GM18517 (cell line): Measurements from ENCODE around the gene GSTO1.
"Not testable (repeated sequence)": the region's sequence is repeated elsewhere in the genome, so short reads cannot be mapped to it uniquely, and the experiment has no call there.

Experiments
- ATAC-seq: cut with Tn5 transposase; IDR thresholded peaks from one replicate; pipeline ENCODE4 v1.9.1; 2021; ENCODE audit warnings: mild to moderate bottlenecking, moderate library complexity; ENCODE audit not compliant: unreplicated experiment

The GSTO1 gene

DNA sequence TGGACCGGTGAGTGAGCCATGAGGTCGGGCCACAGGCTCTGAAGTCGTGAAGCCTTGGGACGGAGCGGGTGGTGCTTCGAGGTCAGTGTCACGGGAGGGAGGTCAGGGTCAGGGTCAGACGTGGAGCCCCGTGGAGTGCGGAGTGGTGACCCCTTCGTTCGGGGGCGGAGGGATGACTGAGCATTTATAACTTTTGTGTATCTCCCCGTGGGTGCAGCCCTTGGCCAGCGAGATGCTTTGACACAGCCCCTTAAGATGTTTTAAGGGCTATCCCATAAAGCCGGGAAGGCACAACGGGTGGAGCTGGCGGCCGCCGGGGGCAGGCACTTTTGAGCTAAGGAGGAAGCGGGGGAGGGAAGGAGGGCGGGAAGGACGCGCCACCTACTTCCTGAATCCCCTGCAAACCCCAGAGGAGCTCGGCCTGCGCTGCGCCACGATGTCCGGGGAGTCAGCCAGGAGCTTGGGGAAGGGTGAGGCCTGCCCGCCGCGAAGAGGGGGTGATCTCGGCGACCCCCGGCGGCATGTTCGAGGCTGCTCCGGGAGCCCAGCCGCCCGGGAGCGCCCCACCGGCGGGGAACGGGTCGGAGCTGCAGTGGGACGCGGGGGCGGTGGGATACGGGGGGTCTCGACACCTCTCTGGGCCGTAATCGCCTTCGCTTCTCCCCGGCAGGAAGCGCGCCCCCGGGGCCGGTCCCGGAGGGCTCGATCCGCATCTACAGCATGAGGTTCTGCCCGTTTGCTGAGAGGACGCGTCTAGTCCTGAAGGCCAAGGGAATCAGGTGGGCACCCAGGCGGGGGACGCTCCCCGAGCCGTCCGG, at the start of gene GSTO1:
GSTO1 (plus strand) TSS at position 400 of the 818 bp plus-strand sequence; CDS start at position 437, 37 bp downstream.
- no peak for ATAC-seq

DNA sequence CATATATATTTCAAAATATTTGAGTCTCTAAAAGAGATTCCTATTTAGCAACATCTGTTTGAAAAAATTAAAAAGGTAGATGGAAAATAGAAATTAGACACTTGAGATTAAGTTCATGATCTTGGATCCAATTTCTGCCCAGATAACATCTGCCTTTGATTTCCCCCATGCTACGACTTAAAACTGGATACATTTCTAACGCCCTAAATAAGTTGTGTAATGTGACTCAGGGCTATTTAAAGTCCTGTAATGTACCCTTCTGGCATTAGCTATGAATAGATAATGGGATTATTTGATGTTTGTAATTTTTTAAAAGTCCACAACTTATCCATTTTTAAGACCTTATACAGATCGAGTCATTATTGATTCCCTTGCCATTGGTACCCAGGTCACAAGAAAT, 46.0 kb upstream of the GSTO1 start:
- no peak for ATAC-seq

GRCh38 chr10:104209575-104210198, 45.0 kb upstream of the GSTO1 start:
- no peak for ATAC-seq

DNA sequence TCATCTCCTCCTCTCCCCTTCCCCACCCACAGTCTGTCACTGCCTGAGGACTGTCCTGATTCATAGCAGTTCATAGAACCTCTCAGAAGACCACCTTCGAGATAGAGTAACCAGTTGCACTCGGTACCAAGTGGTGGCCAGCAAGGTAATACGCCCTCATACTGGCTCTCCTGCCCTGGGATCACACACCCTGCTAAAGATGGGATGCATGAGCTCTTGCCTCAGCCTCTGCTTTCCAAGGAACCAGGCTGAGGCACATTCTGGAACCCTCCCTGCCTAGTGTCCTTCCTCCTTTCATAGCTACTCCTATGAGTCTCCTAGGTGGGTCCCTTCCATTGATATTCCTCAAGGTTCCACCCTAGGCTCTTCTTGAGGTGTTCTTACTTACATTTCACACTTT, 38.1 kb upstream of the GSTO1 start:
- no peak for ATAC-seq

- ATAC-seq = no peak
Measured at GRCh38 chr10:104218751-104219150, 35.9 kb upstream of the GSTO1 start.

DNA sequence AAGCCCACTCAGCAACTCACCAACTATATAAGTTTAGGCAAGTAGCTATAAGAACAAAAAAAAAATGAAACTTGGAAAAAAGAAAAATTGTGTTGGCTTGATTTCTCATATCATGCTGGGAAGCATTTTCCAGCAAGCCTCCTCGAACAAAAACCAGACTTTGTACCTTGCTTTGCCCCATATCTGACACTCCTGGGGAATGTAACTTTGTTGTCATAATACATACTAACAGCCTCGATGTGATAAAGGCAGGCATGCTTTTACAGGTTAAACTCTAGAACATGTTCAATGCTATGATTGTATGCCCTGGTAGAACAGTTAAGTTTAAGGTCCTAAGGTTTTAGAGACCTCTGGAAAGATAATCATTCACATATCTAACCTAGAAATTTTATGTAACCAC, 34.2 kb upstream of the GSTO1 start:
- no peak for ATAC-seq

DNA sequence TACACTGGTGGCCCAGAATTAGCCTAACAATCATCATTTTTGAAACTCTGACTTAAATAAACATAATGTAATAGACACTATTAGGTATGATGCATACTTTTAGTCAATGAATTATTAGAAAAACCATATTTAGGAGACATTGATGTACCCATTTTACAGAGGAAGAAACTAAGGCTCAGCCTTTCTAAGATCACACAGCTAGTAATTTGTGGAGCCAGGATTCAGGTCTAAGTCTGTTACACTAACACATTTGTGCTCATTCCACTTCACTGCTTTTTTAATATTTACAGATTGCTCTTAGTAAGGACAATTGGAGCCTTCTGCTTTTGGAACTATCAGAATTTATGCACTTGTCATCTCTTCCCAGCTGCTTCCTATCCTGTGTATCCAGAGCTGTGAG, 31.4 kb upstream of the GSTO1 start:
- no peak for ATAC-seq

GRCh38 chr10:104230490-104230889, 24.2 kb upstream of the GSTO1 start:
- no peak for ATAC-seq

GRCh38 chr10:104231784-104232612, 22.7 kb upstream of the GSTO1 start, which contains the start of gene CFAP43:
CFAP43 (minus strand) TSS chr10:104232364; CDS start chr10:104232246, 118 bp downstream.
- ATAC-seq = peak; percentile 100

GRCh38 chr10:104232613-104233102, 22.0 kb upstream of the GSTO1 start:
- no peak for ATAC-seq

- no peak for ATAC-seq
Measured at GRCh38 chr10:104233817-104234216, 20.9 kb upstream of the GSTO1 start.

GRCh38 chr10:104234934-104235333, 19.8 kb upstream of the GSTO1 start:
- ATAC-seq = no peak

- no peak for ATAC-seq
Measured at GRCh38 chr10:104235801-104236200, 18.9 kb upstream of the GSTO1 start.

DNA sequence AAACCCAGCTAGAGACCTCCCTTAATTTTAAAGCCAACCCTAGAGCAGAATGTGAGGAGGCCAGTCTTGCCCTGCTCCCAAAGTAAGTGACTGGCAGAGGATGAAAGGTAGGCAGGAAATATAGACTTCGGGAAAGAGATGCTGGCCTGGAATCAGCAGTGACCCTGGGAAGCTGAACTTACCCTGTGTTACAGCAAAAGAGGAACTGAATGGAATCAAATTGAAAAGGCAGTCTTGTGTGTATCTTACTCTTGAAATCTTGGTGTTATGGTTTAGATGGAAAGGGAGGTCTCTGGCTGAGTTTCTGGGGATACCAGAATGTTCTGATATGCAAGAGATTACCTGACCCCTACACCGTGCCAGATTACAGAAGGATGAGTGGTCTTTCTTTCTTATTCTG, 14.6 kb upstream of the GSTO1 start:
- no peak for ATAC-seq

DNA sequence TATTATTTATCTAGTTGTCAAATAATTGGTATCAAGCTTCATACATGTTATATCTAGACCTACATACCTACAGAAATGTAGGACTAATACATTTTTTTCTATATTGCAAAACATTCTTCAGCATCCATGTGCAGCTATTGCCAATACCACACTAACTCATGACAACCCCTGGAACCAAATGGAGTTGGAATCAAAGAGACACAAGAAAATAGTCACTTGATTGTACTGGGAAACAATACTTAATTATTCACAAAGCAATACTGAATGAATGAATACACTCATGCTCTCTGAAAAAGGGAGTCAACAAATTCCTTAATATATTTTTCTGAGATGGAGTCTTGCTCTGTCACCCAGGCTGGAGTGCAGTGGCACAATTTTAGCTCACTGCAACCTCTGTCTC, 12.1 kb upstream of the GSTO1 start:
- no peak for ATAC-seq

- ATAC-seq = not testable (repeated sequence)
Measured at GRCh38 chr10:104243009-104243408, 11.7 kb upstream of the GSTO1 start.

GRCh38 chr10:104243512-104243911, 11.2 kb upstream of the GSTO1 start:
- ATAC-seq = no peak

GRCh38 chr10:104245066-104245632, 9.5 kb upstream of the GSTO1 start:
- ATAC-seq = no peak

- no peak for ATAC-seq
Measured at GRCh38 chr10:104246976-104247375, 7.7 kb upstream of the GSTO1 start.

- no peak for ATAC-seq
Measured at GRCh38 chr10:104247513-104248146, 7.1 kb upstream of the GSTO1 start.
